ENCODE results near the gene ADIPOR1. TPM values are rescaled to one million over a fixed set of nuclear protein-coding genes. Genes with fewer than 3 reads are reported as not detected.

ADIPOR1 gene
- total RNA-seq, 1 donor from 2014 or later = 52.4 TPM

- Mint-ChIP-seq H3K27ac (peak overlapping the region; percentile 87), H3K9me3 (no peaks in the 10 kb centered on the region), H3K4me3 (peak overlapping the region; percentile 95), H3K36me3 (peaks cover 4% of the 10 kb centered on the region), H3K27me3 (peaks cover 14% of the 10 kb centered on the region), H3K4me1 (ENCODE audit: unreplicated experiment) (peaks cover 18% of the 10 kb centered on the region)
- no peak for DNase-seq (ENCODE audit: extremely low spot score, unreplicated experiment)
- TF ChIP-seq, protein P1, sequence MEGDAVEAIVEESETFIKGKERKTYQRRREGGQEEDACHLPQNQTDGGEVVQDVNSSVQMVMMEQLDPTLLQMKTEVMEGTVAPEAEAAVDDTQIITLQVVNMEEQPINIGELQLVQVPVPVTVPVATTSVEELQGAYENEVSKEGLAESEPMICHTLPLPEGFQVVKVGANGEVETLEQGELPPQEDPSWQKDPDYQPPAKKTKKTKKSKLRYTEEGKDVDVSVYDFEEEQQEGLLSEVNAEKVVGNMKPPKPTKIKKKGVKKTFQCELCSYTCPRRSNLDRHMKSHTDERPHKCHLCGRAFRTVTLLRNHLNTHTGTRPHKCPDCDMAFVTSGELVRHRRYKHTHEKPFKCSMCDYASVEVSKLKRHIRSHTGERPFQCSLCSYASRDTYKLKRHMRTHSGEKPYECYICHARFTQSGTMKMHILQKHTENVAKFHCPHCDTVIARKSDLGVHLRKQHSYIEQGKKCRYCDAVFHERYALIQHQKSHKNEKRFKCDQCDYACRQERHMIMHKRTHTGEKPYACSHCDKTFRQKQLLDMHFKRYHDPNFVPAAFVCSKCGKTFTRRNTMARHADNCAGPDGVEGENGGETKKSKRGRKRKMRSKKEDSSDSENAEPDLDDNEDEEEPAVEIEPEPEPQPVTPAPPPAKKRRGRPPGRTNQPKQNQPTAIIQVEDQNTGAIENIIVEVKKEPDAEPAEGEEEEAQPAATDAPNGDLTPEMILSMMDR (conservative IDR thresholded peaks at IDR 0.05) = no peak
Measured at GRCh38 chr1:202967684-202968281, 9.7 kb upstream of the ADIPOR1 start.

DNA sequence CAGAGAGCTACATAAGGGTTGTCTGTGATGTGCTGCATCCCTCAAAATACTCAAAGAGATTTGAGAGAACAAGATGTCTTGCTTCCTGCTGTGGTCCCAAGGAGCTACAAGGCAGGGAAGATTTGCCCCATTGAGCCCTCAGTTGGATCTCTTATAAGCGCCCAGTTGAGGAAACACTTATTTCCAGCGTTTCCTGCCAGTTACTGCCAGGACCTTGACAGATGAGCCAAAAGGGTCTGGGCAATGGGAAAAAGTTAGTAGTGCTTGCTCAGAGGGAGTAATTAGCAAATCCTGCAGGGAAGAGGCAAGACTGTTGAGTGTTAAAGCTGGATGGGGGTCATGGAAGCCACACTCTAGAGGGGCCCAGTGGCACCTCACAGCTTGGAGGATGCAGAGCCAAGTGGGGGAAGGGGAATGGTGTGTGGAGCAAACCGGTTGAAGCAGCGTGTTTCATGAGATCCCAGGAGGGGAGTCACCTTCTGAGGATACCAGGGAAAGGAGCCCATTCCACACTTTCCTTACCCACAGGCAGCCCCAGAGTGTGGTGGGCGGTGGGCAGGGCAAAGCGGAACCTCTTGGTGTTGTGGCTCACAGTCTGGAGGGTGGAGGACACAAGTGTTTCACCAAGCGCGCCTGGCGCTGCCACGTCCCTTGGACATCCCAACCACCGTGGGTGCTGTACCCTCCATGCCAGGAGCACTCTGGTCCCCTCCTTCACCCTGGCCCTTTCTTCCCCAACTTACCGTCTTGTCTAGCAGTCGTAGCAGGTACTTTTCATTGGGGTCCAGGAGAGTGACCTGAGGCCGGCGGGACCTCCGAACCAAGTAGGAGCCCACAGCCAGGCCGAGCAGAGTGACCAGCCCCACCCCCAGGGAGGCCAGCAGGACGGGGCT, 8.1 kb upstream of the ADIPOR1 start:
- Mint-ChIP-seq H3K9me3 (no peaks in the 10 kb centered on the region), H3K36me3 (peaks cover 4% of the 10 kb centered on the region), H3K4me1 (ENCODE audit: unreplicated experiment) (peaks cover 18% of the 10 kb centered on the region), H3K27me3 (peaks cover 3% of the 10 kb centered on the region), H3K4me3 (peak overlapping the region; percentile 90), H3K27ac (peak overlapping the region; percentile 86)
- TF ChIP-seq, protein P1 (conservative IDR thresholded peaks at IDR 0.05) = no peak
- no peak for DNase-seq (ENCODE audit: extremely low spot score, unreplicated experiment)

GRCh38 chr1:202965422-202965821, 7.3 kb upstream of the ADIPOR1 start:
- peak overlapping the region; percentile 86 for H3K27ac Mint-ChIP-seq
- no peak for DNase-seq (ENCODE audit: extremely low spot score, unreplicated experiment)
- H3K4me1 Mint-ChIP-seq (ENCODE audit: unreplicated experiment) = peaks cover 18% of the 10 kb centered on the region
- TF ChIP-seq, protein P1 (conservative IDR thresholded peaks at IDR 0.05) = no peak
- no peaks in the 10 kb centered on the region for H3K9me3 Mint-ChIP-seq
- peak overlapping the region; percentile 90 for H3K4me3 Mint-ChIP-seq
- H3K27me3 Mint-ChIP-seq = peaks cover 3% of the 10 kb centered on the region
- peaks cover 4% of the 10 kb centered on the region for H3K36me3 Mint-ChIP-seq

GRCh38 chr1:202964791-202965410, 6.8 kb upstream of the ADIPOR1 start:
- peak overlapping the region; percentile 78 for H3K4me3 Mint-ChIP-seq
- DNase-seq (ENCODE audit: extremely low spot score, unreplicated experiment) = no peak
- H3K36me3 Mint-ChIP-seq = peaks cover 4% of the 10 kb centered on the region
- peaks cover 18% of the 10 kb centered on the region for H3K4me1 Mint-ChIP-seq (ENCODE audit: unreplicated experiment)
- no peaks in the 10 kb centered on the region for H3K9me3 Mint-ChIP-seq
- H3K27ac Mint-ChIP-seq = peak overlapping the region; percentile 86
- H3K27me3 Mint-ChIP-seq = peaks cover 3% of the 10 kb centered on the region
- TF ChIP-seq, protein P1 (conservative IDR thresholded peaks at IDR 0.05) = no peak

- H3K27me3 Mint-ChIP-seq = no peaks in the 10 kb centered on the region
- H3K27ac Mint-ChIP-seq = peak overlapping the region; percentile 9
- H3K9me3 Mint-ChIP-seq = no peaks in the 10 kb centered on the region
- H3K4me3 Mint-ChIP-seq = no peak overlapping the region
- peaks cover 33% of the 10 kb centered on the region for H3K4me1 Mint-ChIP-seq (ENCODE audit: unreplicated experiment)
- peaks cover 5% of the 10 kb centered on the region for H3K36me3 Mint-ChIP-seq
- DNase-seq (ENCODE audit: extremely low spot score, unreplicated experiment) = no peak
- TF ChIP-seq, protein P1 (conservative IDR thresholded peaks at IDR 0.05) = no peak
Measured at GRCh38 chr1:202961220-202961880, 3.2 kb upstream of the ADIPOR1 start.

Data from type B pancreatic cell (in vitro differentiated cells).